Measurements from ENCODE around the gene ZNF791. TPM values are rescaled to one million over a fixed set of nuclear protein-coding genes. Genes with fewer than 3 reads are reported as not detected.

ZNF791 gene
- total RNA-seq, 1 donor from 2014 or later = 29.6 TPM

- Histone ChIP-seq H2AFZ (ENCODE audit: low read depth, low read length) (no peak overlapping the region), H3K9me3 (ENCODE audit: insufficient read depth, low read depth, low read length) (no peaks in the 10 kb centered on the region), H4K20me1 (ENCODE audit: insufficient read depth, low read length) (no peaks in the 10 kb centered on the region), H3K27me3 (ENCODE audit: insufficient read depth, low read length) (no peaks in the 10 kb centered on the region), H3K4me1 (ENCODE audit: insufficient read depth, low read length) (no peaks in the 10 kb centered on the region), H3K27ac (ENCODE audit: low read depth, low read length) (no peak overlapping the region), H3K36me3 (ENCODE audit: insufficient read depth, low read length) (no peaks in the 10 kb centered on the region), H3K4me2 (ENCODE audit: low read length) (no peak overlapping the region), H3K9ac (ENCODE audit: low read length) (no peak overlapping the region), H3K79me2 (ENCODE audit: insufficient read depth, low read length) (no peaks in the 10 kb centered on the region), H3K4me3 (ENCODE audit: insufficient read depth, low read depth, low read length) (no peak overlapping the region)
- H3K36me3 Mint-ChIP-seq (ENCODE audit: low read depth, unreplicated experiment) = peaks cover 15% of the 10 kb centered on the region
- no peaks in the 10 kb centered on the region for H3K4me1 Mint-ChIP-seq (ENCODE audit: low read depth, unreplicated experiment)
- H3K9me3 Mint-ChIP-seq (ENCODE audit: unreplicated experiment) = no peaks in the 10 kb centered on the region
- FAIRE-seq (no peak), DNase-seq (ENCODE audit: low read depth) (no peak)
- no peak overlapping the region for H3K4me3 Mint-ChIP-seq (ENCODE audit: unreplicated experiment)
- no peak overlapping the region for H3K27ac Mint-ChIP-seq (ENCODE audit: unreplicated experiment)
- TF ChIP-seq EZH2 (IDR thresholded peaks at IDR 0.05; ENCODE audit: insufficient read depth, low read length) = no peak
- no peak for TF ChIP-seq CTCF (IDR thresholded peaks at IDR 0.05; ENCODE audit: insufficient read depth, low read depth, low read length)
- no peaks in the 10 kb centered on the region for H3K27me3 Mint-ChIP-seq (ENCODE audit: low read depth, unreplicated experiment)
Measured at GRCh38 chr19:12596927-12597548, 13.7 kb upstream of the ZNF791 start.

GRCh38 chr19:12597594-12597993 is 13.1 kb upstream of the ZNF791 start:
- H3K79me2 ChIP-seq (ENCODE audit: insufficient read depth, low read length) = no peaks in the 10 kb centered on the region
- no peaks in the 10 kb centered on the region for H3K4me1 ChIP-seq (ENCODE audit: insufficient read depth, low read length)
- H3K9me3 ChIP-seq (ENCODE audit: insufficient read depth, low read depth, low read length) = no peaks in the 10 kb centered on the region
- DNase-seq (ENCODE audit: low read depth) = no peak
- Mint-ChIP-seq H3K27ac (ENCODE audit: unreplicated experiment) (no peak overlapping the region), H3K36me3 (ENCODE audit: low read depth, unreplicated experiment) (peaks cover 13% of the 10 kb centered on the region), H3K27me3 (ENCODE audit: low read depth, unreplicated experiment) (no peaks in the 10 kb centered on the region), H3K4me1 (ENCODE audit: low read depth, unreplicated experiment) (no peaks in the 10 kb centered on the region), H3K4me3 (ENCODE audit: unreplicated experiment) (no peak overlapping the region), H3K9me3 (ENCODE audit: unreplicated experiment) (no peaks in the 10 kb centered on the region)
- no peak overlapping the region for H3K27ac ChIP-seq (ENCODE audit: low read depth, low read length)
- no peak overlapping the region for H3K4me2 ChIP-seq (ENCODE audit: low read length)
- H3K9ac ChIP-seq (ENCODE audit: low read length) = no peak overlapping the region
- H3K27me3 ChIP-seq (ENCODE audit: insufficient read depth, low read length) = no peaks in the 10 kb centered on the region
- no peak for FAIRE-seq
- H3K4me3 ChIP-seq (ENCODE audit: insufficient read depth, low read depth, low read length) = no peak overlapping the region
- no peak overlapping the region for H2AFZ ChIP-seq (ENCODE audit: low read depth, low read length)
- H4K20me1 ChIP-seq (ENCODE audit: insufficient read depth, low read length) = no peaks in the 10 kb centered on the region
- TF ChIP-seq CTCF (IDR thresholded peaks at IDR 0.05; ENCODE audit: insufficient read depth, low read depth, low read length) (no peak), EZH2 (IDR thresholded peaks at IDR 0.05; ENCODE audit: insufficient read depth, low read length) (no peak)
- no peaks in the 10 kb centered on the region for H3K36me3 ChIP-seq (ENCODE audit: insufficient read depth, low read length)

GRCh38 chr19:12603714-12604113 is 7.0 kb upstream of the ZNF791 start:
- H3K36me3 Mint-ChIP-seq (ENCODE audit: low read depth, unreplicated experiment) = peaks cover 6% of the 10 kb centered on the region
- H3K4me1 Mint-ChIP-seq (ENCODE audit: low read depth, unreplicated experiment) = no peaks in the 10 kb centered on the region
- peaks cover 6% of the 10 kb centered on the region for H3K79me2 ChIP-seq (ENCODE audit: insufficient read depth, low read length)
- no peak overlapping the region for H3K27ac ChIP-seq (ENCODE audit: low read depth, low read length)
- H3K9me3 Mint-ChIP-seq (ENCODE audit: unreplicated experiment) = no peaks in the 10 kb centered on the region
- no peak overlapping the region for H3K4me2 ChIP-seq (ENCODE audit: low read length)
- DNase-seq (ENCODE audit: low read depth) (peak; percentile 80), FAIRE-seq (no peak)
- no peaks in the 10 kb centered on the region for H3K9me3 ChIP-seq (ENCODE audit: insufficient read depth, low read depth, low read length)
- H3K4me3 Mint-ChIP-seq (ENCODE audit: unreplicated experiment) = no peak overlapping the region
- no peak overlapping the region for H2AFZ ChIP-seq (ENCODE audit: low read depth, low read length)
- TF ChIP-seq EZH2 (IDR thresholded peaks at IDR 0.05; ENCODE audit: insufficient read depth, low read length) = no peak
- no peak for TF ChIP-seq CTCF (IDR thresholded peaks at IDR 0.05; ENCODE audit: insufficient read depth, low read depth, low read length)
- H3K27me3 Mint-ChIP-seq (ENCODE audit: low read depth, unreplicated experiment) = no peaks in the 10 kb centered on the region
- H3K27ac Mint-ChIP-seq (ENCODE audit: unreplicated experiment) = no peak overlapping the region
- no peak overlapping the region for H3K4me3 ChIP-seq (ENCODE audit: insufficient read depth, low read depth, low read length)
- H4K20me1 ChIP-seq (ENCODE audit: insufficient read depth, low read length) = peaks cover 4% of the 10 kb centered on the region
- peaks cover 7% of the 10 kb centered on the region for H3K36me3 ChIP-seq (ENCODE audit: insufficient read depth, low read length)
- H3K4me1 ChIP-seq (ENCODE audit: insufficient read depth, low read length) = no peaks in the 10 kb centered on the region
- no peaks in the 10 kb centered on the region for H3K27me3 ChIP-seq (ENCODE audit: insufficient read depth, low read length)
- no peak overlapping the region for H3K9ac ChIP-seq (ENCODE audit: low read length)

Measured in astrocyte (in vitro differentiated cells and primary cell).